HCEC 1CT (cell line): ENCODE results near the gene CRYGN.

Experiments
- DNase-seq: peaks from one replicate; pipeline ENCODE4 v3.0.0-alpha.2; 2017

CRYGN gene

GRCh38 chr7:151437866-151438516, 1.9 kb downstream of the CRYGN start:
- DNase-seq: no peak

- no peak for DNase-seq
Measured at GRCh38 chr7:151437159-151437553, 2.8 kb downstream of the CRYGN start.

- no peak for DNase-seq
Measured at GRCh38 chr7:151436446-151437158, 3.3 kb downstream of the CRYGN start.

- no peak for DNase-seq
Measured at GRCh38 chr7:151435971-151436370, 4.0 kb downstream of the CRYGN start.

GRCh38 chr7:151435103-151435916, 4.6 kb downstream of the CRYGN start:
- no peak for DNase-seq

GRCh38 chr7:151434549-151434948, 5.4 kb downstream of the CRYGN start:
- no peak for DNase-seq

GRCh38 chr7:151433721-151434400, 6.1 kb downstream of the CRYGN start:
- no peak for DNase-seq

GRCh38 chr7:151432658-151433521, 7.1 kb downstream of the CRYGN start:
- DNase-seq: no peak

GRCh38 chr7:151431768-151432311, 8.1 kb downstream of the CRYGN start:
- DNase-seq: no peak

- DNase-seq: no peak
Measured at GRCh38 chr7:151431281-151431767, 8.6 kb downstream of the CRYGN start.

- DNase-seq: no peak
Measured at GRCh38 chr7:151430391-151431205, 9.3 kb downstream of the CRYGN start.

- no peak for DNase-seq
Measured at GRCh38 chr7:151429560-151430331, 10.2 kb downstream of the CRYGN start.

GRCh38 chr7:151429237-151429559, 10.7 kb downstream of the CRYGN start:
- no peak for DNase-seq

GRCh38 chr7:151428378-151429236, 11.3 kb downstream of the CRYGN start:
- DNase-seq: no peak

- DNase-seq: no peak
Measured at GRCh38 chr7:151427705-151428377, 12.1 kb downstream of the CRYGN start.

- no peak for DNase-seq
Measured at GRCh38 chr7:151426904-151427704, 12.8 kb downstream of the CRYGN start.

- DNase-seq: peak; percentile 88
Measured at GRCh38 chr7:151426441-151426903, 13.5 kb downstream of the CRYGN start.
